ACC112 (cell line): ENCODE measurements around the gene CAPZA1.

Experiments
- H2AFZ ChIP-seq: fragments of 200-600 bp; sonication (generic); one replicate; pipeline ENCODE4 v1.6.0; 2017; ENCODE audit warnings: antibody characterized with exemption, low read length; ENCODE audit not compliant: unreplicated experiment
- H3K27ac ChIP-seq: fragments of 200-600 bp; sonication (generic); 2 replicates; pipeline ENCODE4 v1.5.1; 2014; ENCODE audit warnings: low read depth, mild to moderate bottlenecking, antibody characterized with exemption, low read length, moderate library complexity
- H3K27me3 ChIP-seq: fragments of 200-600 bp; sonication (generic); 2 replicates; pipeline ENCODE4 v1.6.1; 2014; ENCODE audit warnings: mild to moderate bottlenecking, antibody characterized with exemption, low read length, moderate library complexity, mixed read lengths; ENCODE audit not compliant: insufficient read depth
- H3K36me3 ChIP-seq: fragments of 200-600 bp; sonication (generic); 2 replicates; pipeline ENCODE4 v1.6.1; 2016; ENCODE audit warnings: mild to moderate bottlenecking, antibody characterized with exemption, low read length, moderate library complexity, mixed read lengths; ENCODE audit not compliant: insufficient read depth
- H3K4me1 ChIP-seq: fragments of 200-600 bp; sonication (generic); one replicate; pipeline ENCODE4 v1.6.1; 2016; ENCODE audit warnings: low read length, mixed read lengths; ENCODE audit not compliant: insufficient read depth, unreplicated experiment, control insufficient read depth
- H3K4me3 ChIP-seq: fragments of 200-600 bp; sonication (generic); 2 replicates; pipeline ENCODE4 v1.5.1; 2014; ENCODE audit warnings: mild to moderate bottlenecking, low read depth, low read length
- H3K79me2 ChIP-seq: fragments of 200-600 bp; sonication (generic); one replicate; pipeline ENCODE4 v1.6.0; 2016; ENCODE audit warnings: low read length; ENCODE audit not compliant: control insufficient read depth, unreplicated experiment, insufficient read depth

The CAPZA1 gene

GRCh38 chr1:112702067-112702395 lies 82.4 kb downstream of the CAPZA1 start:
- Histone ChIP-seq H2AFZ (no peak overlapping the region), H3K27me3 (no peaks in the 10 kb centered on the region), H3K79me2 (peaks cover 44% of the 10 kb centered on the region), H3K27ac (peak overlapping the region; percentile 74), H3K4me3 (no peak overlapping the region), H3K4me1 (peaks cover 47% of the 10 kb centered on the region), H3K36me3 (no peaks in the 10 kb centered on the region)

- Histone ChIP-seq H3K27ac (peak overlapping the region; percentile 74), H3K4me1 (peaks cover 50% of the 10 kb centered on the region), H3K4me3 (no peak overlapping the region), H3K79me2 (peaks cover 46% of the 10 kb centered on the region), H3K36me3 (no peaks in the 10 kb centered on the region), H2AFZ (no peak overlapping the region), H3K27me3 (no peaks in the 10 kb centered on the region)
These were observed 83.0 kb downstream of the CAPZA1 start for GRCh38 chr1:112702420-112703261.

- H3K27ac ChIP-seq = peak overlapping the region; percentile 84
- no peak overlapping the region; the same call in 1 of the 2 replicates for H3K4me3 ChIP-seq
- peaks cover 46% of the 10 kb centered on the region for H3K79me2 ChIP-seq
- H3K27me3 ChIP-seq = no peaks in the 10 kb centered on the region
- H3K4me1 ChIP-seq = peaks cover 55% of the 10 kb centered on the region
- H2AFZ ChIP-seq = no peak overlapping the region
- H3K36me3 ChIP-seq = no peaks in the 10 kb centered on the region
These were observed 84.1 kb downstream of the CAPZA1 start for GRCh38 chr1:112703706-112704105.

- H3K36me3 ChIP-seq = no peaks in the 10 kb centered on the region
- no peaks in the 10 kb centered on the region for H3K27me3 ChIP-seq
- H2AFZ ChIP-seq = no peak overlapping the region
- H3K27ac ChIP-seq = peak overlapping the region; percentile 84
- peaks cover 46% of the 10 kb centered on the region for H3K79me2 ChIP-seq
- H3K4me1 ChIP-seq = peaks cover 53% of the 10 kb centered on the region
- H3K4me3 ChIP-seq = peak overlapping the region; percentile 91
These were observed 84.8 kb downstream of the CAPZA1 start for GRCh38 chr1:112704391-112704933.

- no peaks in the 10 kb centered on the region for H3K36me3 ChIP-seq
- H3K27me3 ChIP-seq = no peaks in the 10 kb centered on the region
- H3K4me3 ChIP-seq = peak overlapping the region; percentile 91
- H3K4me1 ChIP-seq = peaks cover 47% of the 10 kb centered on the region
- H3K27ac ChIP-seq = peak overlapping the region; percentile 84
- H2AFZ ChIP-seq = no peak overlapping the region
- H3K79me2 ChIP-seq = peaks cover 46% of the 10 kb centered on the region
These were observed 85.4 kb downstream of the CAPZA1 start for GRCh38 chr1:112704934-112705627.

GRCh38 chr1:112706505-112707220 lies 87.0 kb downstream of the CAPZA1 start, which contains the start of gene RHOC:
TSS of gene RHOC (minus strand) at chr1:112707127. CDS start at chr1:112703799, 3,328 bp downstream.
- Histone ChIP-seq H3K4me1 (peaks cover 32% of the 10 kb centered on the region), H3K27ac (peak within 1 kb of the TSS; percentile 84), H3K36me3 (no peaks in the 10 kb centered on the region), H3K4me3 (peak within 1 kb of the TSS; percentile 91), H3K27me3 (no peaks in the 10 kb centered on the region), H2AFZ (peak within 1 kb of the TSS; percentile 78), H3K79me2 (peaks cover 46% of the 10 kb centered on the region)

- peak overlapping the region; percentile 78 for H2AFZ ChIP-seq
- peaks cover 24% of the 10 kb centered on the region for H3K4me1 ChIP-seq
- H3K4me3 ChIP-seq = peak overlapping the region; percentile 91
- H3K27ac ChIP-seq = no peak overlapping the region
- peaks cover 44% of the 10 kb centered on the region for H3K79me2 ChIP-seq
- H3K27me3 ChIP-seq = no peaks in the 10 kb centered on the region
- H3K36me3 ChIP-seq = no peaks in the 10 kb centered on the region
These were observed 87.8 kb downstream of the CAPZA1 start for GRCh38 chr1:112707221-112708001.

GRCh38 chr1:112708002-112708448 lies 88.4 kb downstream of the CAPZA1 start:
- H2AFZ ChIP-seq = peak overlapping the region; percentile 10
- H3K27me3 ChIP-seq = no peaks in the 10 kb centered on the region
- peaks cover 38% of the 10 kb centered on the region for H3K79me2 ChIP-seq
- H3K36me3 ChIP-seq = no peaks in the 10 kb centered on the region
- no peak overlapping the region for H3K27ac ChIP-seq
- H3K4me3 ChIP-seq = peak overlapping the region; percentile 91
- H3K4me1 ChIP-seq = peaks cover 21% of the 10 kb centered on the region

GRCh38 chr1:112708489-112708888 lies 88.9 kb downstream of the CAPZA1 start:
- Histone ChIP-seq H3K27me3 (no peaks in the 10 kb centered on the region), H3K4me1 (peaks cover 21% of the 10 kb centered on the region), H3K36me3 (no peaks in the 10 kb centered on the region), H3K27ac (no peak overlapping the region), H3K4me3 (no peak overlapping the region), H2AFZ (no peak overlapping the region), H3K79me2 (peaks cover 34% of the 10 kb centered on the region)

- Histone ChIP-seq H2AFZ (no peak overlapping the region), H3K4me3 (no peak overlapping the region), H3K36me3 (no peaks in the 10 kb centered on the region), H3K4me1 (peaks cover 8% of the 10 kb centered on the region), H3K27me3 (no peaks in the 10 kb centered on the region), H3K27ac (no peak overlapping the region), H3K79me2 (peaks cover 19% of the 10 kb centered on the region)
These were observed 90.5 kb downstream of the CAPZA1 start for GRCh38 chr1:112710159-112710558.
